Measurements from ENCODE around the gene UMAD1. TPM values are rescaled to one million over a fixed set of nuclear protein-coding genes. Genes with fewer than 3 reads are reported as not detected.
A peak's percentile ranks its signal among the peaks of the same experiment; 100 is the strongest.
"Not testable (repeated sequence)": the region's sequence is repeated elsewhere in the genome, so short reads cannot be mapped to it uniquely, and the experiment has no call there.

UMAD1 gene
- total RNA-seq, 2 donors from 2014 or later: 19.5 to 31.4 TPM

GRCh38 chr7:7673240-7673550 is 32.6 kb downstream of the UMAD1 start:
- intact Hi-C loops (cut with DNase I): no loop called here

GRCh38 chr7:7675686-7676085 is 35.1 kb downstream of the UMAD1 start:
- TF ChIP-seq POLR2A (IDR thresholded peaks at IDR 0.05): no peak
- no peak for TF ChIP-seq POLR2AphosphoS5 (IDR thresholded peaks at IDR 0.05)
- no peak for TF ChIP-seq CTCF (IDR thresholded peaks at IDR 0.05)
- H3K4me1 ChIP-seq (replicated peaks): no peaks in the 10 kb centered on the region
- no peak overlapping the region for H3K27ac ChIP-seq
- no peaks in the 10 kb centered on the region for H3K9me3 ChIP-seq
- H3K36me3 ChIP-seq: no peaks in the 10 kb centered on the region
- WGBS: 72% methylated on average over 6 of the region's 6 CpGs
- intact Hi-C loops (cut with DNase I): no loop called here
- no peak for DNase-seq (ENCODE audit: low spot score)
- H3K4me3 ChIP-seq: no peak overlapping the region
- no peaks in the 10 kb centered on the region for H3K27me3 ChIP-seq (replicated peaks; ENCODE audit: insufficient read depth)

More at GRCh38 chr7:7673240-7673550, 32.6 kb downstream of the UMAD1 start:
- Histone ChIP-seq H3K4me3 (no peak overlapping the region), H3K36me3 (no peaks in the 10 kb centered on the region), H3K9me3 (no peaks in the 10 kb centered on the region), H3K27me3 (replicated peaks; ENCODE audit: insufficient read depth) (no peaks in the 10 kb centered on the region), H3K4me1 (replicated peaks) (no peaks in the 10 kb centered on the region), H3K27ac (no peak overlapping the region)
- 84% methylated on average over 2 of the region's 2 CpGs for WGBS
- no peak for DNase-seq (ENCODE audit: low spot score)
- no peak for TF ChIP-seq POLR2AphosphoS5 (IDR thresholded peaks at IDR 0.05)
- TF ChIP-seq CTCF (IDR thresholded peaks at IDR 0.05): no peak
- TF ChIP-seq POLR2A (IDR thresholded peaks at IDR 0.05): no peak

- 93% methylated on average over 2 of the region's 2 CpGs for WGBS
- not testable (repeated sequence) for H3K36me3 ChIP-seq; H3K9me3 ChIP-seq; H3K27me3 ChIP-seq (replicated peaks; ENCODE audit: insufficient read depth); DNase-seq (ENCODE audit: low spot score); H3K4me3 ChIP-seq; H3K4me1 ChIP-seq (replicated peaks)
- peak overlapping the region; percentile 26 to 64 for H3K27ac ChIP-seq
- intact Hi-C loops (cut with DNase I): loop anchor here (5.0 kb wide), 2 partner anchors 83 to 533 kb away; no protein-coding TSS in a partner anchor
These were observed 39.1 kb downstream of the UMAD1 start for GRCh38 chr7:7679640-7680039.

GRCh38 chr7:7681191-7681935 is 40.8 kb downstream of the UMAD1 start:
- Histone ChIP-seq H3K36me3 (no peaks in the 10 kb centered on the region), H3K4me3 (peak overlapping the region in 1 of 2 donors; percentile 7), H3K9me3 (no peaks in the 10 kb centered on the region), H3K27ac (peak overlapping the region; percentile 64 to 78), H3K27me3 (replicated peaks; ENCODE audit: insufficient read depth) (no peaks in the 10 kb centered on the region), H3K4me1 (replicated peaks) (no peaks in the 10 kb centered on the region)
- WGBS: 23% methylated on average over 7 of the region's 7 CpGs
- TF ChIP-seq CTCF (IDR thresholded peaks at IDR 0.05) (peak; percentile 11 to 84 (median 80)), POLR2AphosphoS5 (IDR thresholded peaks at IDR 0.05) (peak; percentile 52), POLR2A (IDR thresholded peaks at IDR 0.05) (no peak)
- DNase-seq (ENCODE audit: low spot score): peak; percentile 79
- intact Hi-C loops (cut with DNase I): loop anchor here (5.0 kb wide), 2 partner anchors 81 to 531 kb away; no protein-coding TSS in a partner anchor

GRCh38 chr7:7681936-7682329 is 41.4 kb downstream of the UMAD1 start:
- Histone ChIP-seq H3K9me3 (no peaks in the 10 kb centered on the region), H3K27me3 (replicated peaks; ENCODE audit: insufficient read depth) (no peaks in the 10 kb centered on the region), H3K36me3 (no peaks in the 10 kb centered on the region), H3K27ac (peak overlapping the region; percentile 64 to 78), H3K4me1 (replicated peaks) (no peaks in the 10 kb centered on the region), H3K4me3 (no peak overlapping the region)
- intact Hi-C loops (cut with DNase I): loop anchor here (5.0 kb wide), 2 partner anchors 80 to 530 kb away; no protein-coding TSS in a partner anchor
- DNase-seq (ENCODE audit: low spot score): no peak
- TF ChIP-seq POLR2AphosphoS5 (IDR thresholded peaks at IDR 0.05): no peak
- TF ChIP-seq POLR2A (IDR thresholded peaks at IDR 0.05): no peak
- no peak for TF ChIP-seq CTCF (IDR thresholded peaks at IDR 0.05)
